ENCODE data around the gene DGKQ. TPM values are rescaled to one million over a fixed set of nuclear protein-coding genes. Genes with fewer than 3 reads are reported as not detected.

DGKQ gene
- total RNA-seq, 1 experiment from 2014 or later: 22.0 TPM

- CTCF ChIA-PET: no interaction called here
- BruUV-seq (replicated peaks): no TSS peak
- no peaks in the 10 kb centered on the region for H3K9me2 ChIP-seq (ENCODE audit: insufficient read depth)
- RAD21 ChIA-PET (ENCODE audit: low non-redundant PET in 1 of 2, low total read pairs in 2 of 2, uncharacterized antibody in 2 of 2, unreplicated experiment in 2 of 2): no interaction called here
- H2AFZ ChIP-seq (ENCODE audit: low read depth, low read length, poor library complexity, severe bottlenecking): no peak overlapping the region
- no peak overlapping the region for H3K4me2 ChIP-seq (ENCODE audit: low read length)
- H3K9ac ChIP-seq (ENCODE audit: low read length): no peak overlapping the region
- H3K27me3 ChIP-seq (ENCODE audit: insufficient read depth, low read length): no peaks in the 10 kb centered on the region
- POLR2A ChIA-PET: no interaction called here
- no peak overlapping the region for H3K4me3 ChIP-seq (replicated peaks in 1 of 2; ENCODE audit: low read depth in 1 of 2, low read length in 2 of 2)
- H3K36me3 ChIP-seq (ENCODE audit: control insufficient read depth in 1 of 2, insufficient read depth in 2 of 2, low read length in 2 of 2): no peaks in the 10 kb centered on the region
- H3K27ac ChIP-seq (ENCODE audit: low read depth, low read length): no peak overlapping the region
- no peak for ATAC-seq
- TF ChIP-seq CEBPB (IDR thresholded peaks at IDR 0.05; ENCODE audit: low read depth): no peak
- TF ChIP-seq ZBTB33 (IDR thresholded peaks at IDR 0.05; ENCODE audit: extremely low read depth, insufficient replicate concordance, low read length): no peak
- no peak for TF ChIP-seq EZH2 (IDR thresholded peaks at IDR 0.05)
- H3K79me2 ChIP-seq (ENCODE audit: insufficient read depth, low read length): no peaks in the 10 kb centered on the region
- no peaks in the 10 kb centered on the region for H4K20me1 ChIP-seq (ENCODE audit: insufficient read depth)
- no peak for DNase-seq (ENCODE audit: low read depth, low spot score)
- H3K9me3 ChIP-seq (ENCODE audit: control insufficient read depth in 1 of 2, insufficient read depth in 1 of 2, low read depth in 1 of 2, low read length in 2 of 2): no peaks in the 10 kb centered on the region
- no peaks in the 10 kb centered on the region for H3K4me1 ChIP-seq (ENCODE audit: control insufficient read depth in 1 of 2, insufficient read depth in 2 of 2, low read length in 2 of 2)
- intact Hi-C loops (cut with micrococcal nuclease): no loop called here
These were observed 26.6 kb downstream of the DGKQ start for GRCh38 chr4:946517-947471.

GRCh38 chr4:946103-946450, 27.3 kb downstream of the DGKQ start:
- POLR2A ChIA-PET: no interaction called here
- no peaks in the 10 kb centered on the region for H3K4me1 ChIP-seq (ENCODE audit: control insufficient read depth in 1 of 2, insufficient read depth in 2 of 2, low read length in 2 of 2)
- no peak for ATAC-seq
- CTCF ChIA-PET: no interaction called here
- no peaks in the 10 kb centered on the region for H3K27me3 ChIP-seq (ENCODE audit: insufficient read depth, low read length)
- no peak overlapping the region for H3K4me3 ChIP-seq (replicated peaks in 1 of 2; ENCODE audit: low read depth in 1 of 2, low read length in 2 of 2)
- DNase-seq (ENCODE audit: low read depth, low spot score): no peak
- no peak overlapping the region for H3K9ac ChIP-seq (ENCODE audit: low read length)
- no peaks in the 10 kb centered on the region for H3K79me2 ChIP-seq (ENCODE audit: insufficient read depth, low read length)
- H2AFZ ChIP-seq (ENCODE audit: low read depth, low read length, poor library complexity, severe bottlenecking): no peak overlapping the region
- RAD21 ChIA-PET (ENCODE audit: low non-redundant PET in 1 of 2, low total read pairs in 2 of 2, uncharacterized antibody in 2 of 2, unreplicated experiment in 2 of 2): no interaction called here
- no peaks in the 10 kb centered on the region for H3K36me3 ChIP-seq (ENCODE audit: control insufficient read depth in 1 of 2, insufficient read depth in 2 of 2, low read length in 2 of 2)
- H3K9me3 ChIP-seq (ENCODE audit: control insufficient read depth in 1 of 2, insufficient read depth in 1 of 2, low read depth in 1 of 2, low read length in 2 of 2): no peaks in the 10 kb centered on the region
- intact Hi-C loops (cut with micrococcal nuclease): no loop called here
- H3K27ac ChIP-seq (ENCODE audit: low read depth, low read length): no peak overlapping the region
- TF ChIP-seq SP1 (IDR thresholded peaks at IDR 0.05; ENCODE audit: low read depth): no peak
- no peak for TF ChIP-seq ZBTB33 (IDR thresholded peaks at IDR 0.05; ENCODE audit: extremely low read depth, insufficient replicate concordance, low read length)
- no peak for TF ChIP-seq EZH2 (IDR thresholded peaks at IDR 0.05)
- TF ChIP-seq CBX3 (IDR thresholded peaks at IDR 0.05; ENCODE audit: low read depth): no peak
- no peak for TF ChIP-seq EGR1 (IDR thresholded peaks at IDR 0.05; ENCODE audit: low read depth)
- TF ChIP-seq ZFX (IDR thresholded peaks at IDR 0.05): no peak
- H3K4me2 ChIP-seq (ENCODE audit: low read length): no peak overlapping the region
- no peaks in the 10 kb centered on the region for H3K9me2 ChIP-seq (ENCODE audit: insufficient read depth)
- no peaks in the 10 kb centered on the region for H4K20me1 ChIP-seq (ENCODE audit: insufficient read depth)
- BruUV-seq (replicated peaks): no TSS peak
